Calu3 (cell line): ENCODE data around the gene SCAMP1. TPM values are rescaled to one million over a fixed set of nuclear protein-coding genes. Genes with fewer than 3 reads are reported as not detected.

Experiments
- BruUV-seq: library from RNA; stranded (reverse); fragments of 400-500 nt; replicated peaks from 2 replicates; lab custom pipeline; 2021; lab: Mats Ljungman, UMichigan
- CTCF ChIA-PET: fragments of 300-600 bp; sonication (Branson Sonifier 250); formaldehyde crosslinking; loops from one replicate; lab custom pipeline; 2022; ENCODE audit warnings: antibody characterized with exemption; lab: Charles Lee
- DNase-seq: peaks from one replicate; pipeline ENCODE4 v3.0.0; 2022
- H3K27ac Mint-ChIP-seq: one replicate; pipeline ENCODE4 v1.8.0; 2022; ENCODE audit warnings: mixed read lengths; ENCODE audit not compliant: unreplicated experiment
- H3K27me3 Mint-ChIP-seq: one replicate; pipeline ENCODE4 v1.8.0; 2022; ENCODE audit warnings: mixed read lengths; ENCODE audit not compliant: unreplicated experiment
- H3K36me3 Mint-ChIP-seq: one replicate; pipeline ENCODE4 v1.8.0; 2022; ENCODE audit warnings: mild to moderate bottlenecking, moderate library complexity, mixed read lengths; ENCODE audit not compliant: insufficient read depth, unreplicated experiment
- H3K4me1 Mint-ChIP-seq: one replicate; pipeline ENCODE4 v1.8.0; 2022; ENCODE audit warnings: mild to moderate bottlenecking, low read depth, mixed read lengths; ENCODE audit not compliant: unreplicated experiment
- H3K4me3 Mint-ChIP-seq: one replicate; pipeline ENCODE4 v1.8.0; 2022; ENCODE audit warnings: mild to moderate bottlenecking, low read depth, moderate library complexity, mixed read lengths; ENCODE audit not compliant: unreplicated experiment
- H3K9me3 Mint-ChIP-seq: one replicate; pipeline ENCODE4 v1.8.0; 2022; ENCODE audit warnings: low read depth, mixed read lengths; ENCODE audit not compliant: unreplicated experiment
- intact Hi-C: fragments of 100-400 bp; cut with micrococcal nuclease; formaldehyde crosslinking; loops from one replicate; pipeline ENCODE4 v1.10.0; 2022; ENCODE audit not compliant: unreplicated experiment
- total RNA-seq: library from RNA; stranded (reverse); gene quantifications from 2 replicates; pipeline ENCODE4 v1.2.3, GENCODE V29; 2022
- TF ChIP-seq, protein P1 (sequence below): fragments of 200-600 bp; IDR thresholded peaks from one replicate; pipeline ENCODE4 v1.8.0; 2022; ENCODE audit warnings: antibody characterized with exemption; ENCODE audit not compliant: unreplicated experiment

SCAMP1 gene
- total RNA-seq, 1 experiment from 2014 or later: 62.2 TPM

DNA sequence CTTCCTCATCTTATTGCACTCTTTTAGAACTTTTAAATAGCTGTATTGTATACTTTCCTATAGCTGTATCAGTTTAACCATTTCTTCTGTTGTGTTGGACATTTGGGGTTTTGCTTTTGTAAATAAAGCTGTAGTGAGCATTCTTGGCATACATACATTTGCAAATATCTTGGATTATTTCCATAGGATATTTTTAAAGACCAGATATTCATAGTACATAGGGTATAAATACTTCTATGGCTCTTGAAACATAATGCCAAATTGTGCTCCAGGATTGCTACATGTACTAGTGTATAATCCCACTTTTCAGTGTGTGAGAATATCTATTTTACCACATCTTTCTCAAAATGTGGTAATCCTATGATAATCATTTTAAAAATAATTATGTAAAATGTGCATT, 51.2 kb downstream of the SCAMP1 start:
- TF ChIP-seq, protein P1, sequence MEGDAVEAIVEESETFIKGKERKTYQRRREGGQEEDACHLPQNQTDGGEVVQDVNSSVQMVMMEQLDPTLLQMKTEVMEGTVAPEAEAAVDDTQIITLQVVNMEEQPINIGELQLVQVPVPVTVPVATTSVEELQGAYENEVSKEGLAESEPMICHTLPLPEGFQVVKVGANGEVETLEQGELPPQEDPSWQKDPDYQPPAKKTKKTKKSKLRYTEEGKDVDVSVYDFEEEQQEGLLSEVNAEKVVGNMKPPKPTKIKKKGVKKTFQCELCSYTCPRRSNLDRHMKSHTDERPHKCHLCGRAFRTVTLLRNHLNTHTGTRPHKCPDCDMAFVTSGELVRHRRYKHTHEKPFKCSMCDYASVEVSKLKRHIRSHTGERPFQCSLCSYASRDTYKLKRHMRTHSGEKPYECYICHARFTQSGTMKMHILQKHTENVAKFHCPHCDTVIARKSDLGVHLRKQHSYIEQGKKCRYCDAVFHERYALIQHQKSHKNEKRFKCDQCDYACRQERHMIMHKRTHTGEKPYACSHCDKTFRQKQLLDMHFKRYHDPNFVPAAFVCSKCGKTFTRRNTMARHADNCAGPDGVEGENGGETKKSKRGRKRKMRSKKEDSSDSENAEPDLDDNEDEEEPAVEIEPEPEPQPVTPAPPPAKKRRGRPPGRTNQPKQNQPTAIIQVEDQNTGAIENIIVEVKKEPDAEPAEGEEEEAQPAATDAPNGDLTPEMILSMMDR: no peak
- DNase-seq: no peak
- H3K27me3 Mint-ChIP-seq: no peaks in the 10 kb centered on the region
- intact Hi-C loops: no loop called here
- H3K4me1 Mint-ChIP-seq: peaks cover 10% of the 10 kb centered on the region
- H3K4me3 Mint-ChIP-seq: no peak overlapping the region
- CTCF ChIA-PET: no interaction called here
- no peak overlapping the region for H3K27ac Mint-ChIP-seq
- H3K9me3 Mint-ChIP-seq: no peaks in the 10 kb centered on the region
- H3K36me3 Mint-ChIP-seq: no peaks in the 10 kb centered on the region
- no TSS peak for BruUV-seq

DNA sequence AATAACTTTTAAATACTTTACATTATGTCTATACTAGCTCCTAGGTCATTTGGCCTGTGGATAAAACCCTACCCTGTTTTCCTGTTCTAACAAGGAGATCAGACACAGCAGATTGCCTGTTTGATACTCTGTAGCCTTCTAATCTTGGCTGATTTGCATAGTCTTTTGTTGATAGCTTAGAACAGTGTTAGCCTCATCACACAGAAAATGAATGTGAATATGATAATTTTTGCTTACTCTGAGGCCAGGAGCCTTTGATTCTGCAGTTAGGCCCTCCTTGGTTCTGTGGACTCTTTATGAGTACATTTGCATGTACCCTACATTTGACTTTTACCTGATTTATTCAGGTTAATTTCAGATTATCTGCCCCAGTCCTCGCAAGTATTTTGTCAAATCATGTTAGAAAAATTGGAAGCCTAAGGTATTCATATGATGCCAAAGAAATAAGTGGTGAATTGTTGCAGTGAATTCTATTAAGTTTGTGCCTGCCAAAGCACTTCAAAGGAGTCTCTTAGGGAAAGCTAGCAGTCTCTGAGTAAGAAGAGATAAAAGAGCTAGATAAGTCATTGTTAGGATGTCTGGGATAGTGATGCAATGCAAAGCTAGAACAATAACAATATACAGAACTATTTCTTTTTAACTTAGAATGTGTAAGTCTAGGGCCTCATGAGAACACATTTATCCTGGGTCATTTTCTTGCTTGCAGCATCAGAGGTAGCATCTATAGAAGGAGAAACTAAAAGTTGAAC, 56.4 kb downstream of the SCAMP1 start:
- DNase-seq: no peak
- no peak overlapping the region for H3K27ac Mint-ChIP-seq
- no peak overlapping the region for H3K4me3 Mint-ChIP-seq
- TF ChIP-seq, protein P1: no peak
- H3K9me3 Mint-ChIP-seq: no peaks in the 10 kb centered on the region
- peaks cover 5% of the 10 kb centered on the region for H3K36me3 Mint-ChIP-seq
- H3K27me3 Mint-ChIP-seq: no peaks in the 10 kb centered on the region
- intact Hi-C loops: no loop called here
- no TSS peak for BruUV-seq
- peaks cover 6% of the 10 kb centered on the region for H3K4me1 Mint-ChIP-seq
- CTCF ChIA-PET: interaction anchor here (0.6 kb wide), 1 partner anchor 26 kb away, joined by 5 read pairs; no protein-coding TSS in a partner anchor

DNA sequence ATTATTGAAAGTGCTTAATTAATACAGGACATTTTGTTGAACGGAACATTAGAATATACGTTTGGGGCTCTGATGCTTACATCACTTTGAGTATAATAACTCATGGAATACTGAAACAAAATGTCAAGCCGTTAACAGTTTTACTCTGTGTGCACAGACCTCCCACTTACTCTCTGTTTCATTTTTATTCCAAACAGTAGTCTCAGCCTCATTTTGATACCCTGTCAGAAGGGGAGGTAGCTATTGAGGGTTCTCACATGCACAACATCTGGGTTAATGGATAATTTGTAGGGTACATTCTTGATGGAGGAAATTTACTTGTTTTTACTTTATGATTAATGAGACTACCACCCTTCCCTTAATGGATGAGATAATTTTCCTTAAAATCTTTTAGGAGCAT, 59.0 kb downstream of the SCAMP1 start:
- DNase-seq: no peak
- intact Hi-C loops: no loop called here
- Mint-ChIP-seq H3K27ac (no peak overlapping the region), H3K36me3 (peaks cover 5% of the 10 kb centered on the region), H3K9me3 (no peaks in the 10 kb centered on the region), H3K4me1 (peaks cover 6% of the 10 kb centered on the region), H3K27me3 (no peaks in the 10 kb centered on the region), H3K4me3 (no peak overlapping the region)
- BruUV-seq: no TSS peak
- TF ChIP-seq, protein P1: no peak
- CTCF ChIA-PET: no interaction called here

DNA sequence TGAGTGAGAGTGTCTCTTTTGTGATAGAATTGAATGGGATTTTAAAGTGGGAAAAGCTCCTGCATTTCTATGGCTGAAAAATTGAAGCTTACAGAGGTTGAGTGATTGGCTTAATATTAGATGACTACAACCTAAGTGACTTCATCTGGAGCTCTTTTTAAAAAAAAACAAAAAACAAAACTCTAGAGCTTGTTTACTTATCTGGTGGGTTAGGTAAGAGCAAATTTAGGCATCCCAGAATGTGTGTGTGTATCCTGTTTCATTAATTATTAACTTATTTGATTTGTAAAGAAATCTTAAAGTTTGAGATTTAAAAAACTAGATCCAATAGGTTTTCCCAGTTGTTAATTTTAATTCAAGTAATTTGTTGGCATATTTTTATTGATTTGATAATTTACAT, 60.1 kb downstream of the SCAMP1 start:
- Mint-ChIP-seq H3K27me3 (no peaks in the 10 kb centered on the region), H3K4me3 (no peak overlapping the region), H3K36me3 (peaks cover 5% of the 10 kb centered on the region), H3K9me3 (no peaks in the 10 kb centered on the region), H3K4me1 (peaks cover 6% of the 10 kb centered on the region), H3K27ac (no peak overlapping the region)
- TF ChIP-seq, protein P1: no peak
- DNase-seq: no peak
- no TSS peak for BruUV-seq
- intact Hi-C loops: no loop called here
- CTCF ChIA-PET: no interaction called here
